ENCODE results near the gene PODXL.
"Not testable (repeated sequence)": the region's sequence is repeated elsewhere in the genome, so short reads cannot be mapped to it uniquely, and the experiment has no call there.

PODXL gene

DNA sequence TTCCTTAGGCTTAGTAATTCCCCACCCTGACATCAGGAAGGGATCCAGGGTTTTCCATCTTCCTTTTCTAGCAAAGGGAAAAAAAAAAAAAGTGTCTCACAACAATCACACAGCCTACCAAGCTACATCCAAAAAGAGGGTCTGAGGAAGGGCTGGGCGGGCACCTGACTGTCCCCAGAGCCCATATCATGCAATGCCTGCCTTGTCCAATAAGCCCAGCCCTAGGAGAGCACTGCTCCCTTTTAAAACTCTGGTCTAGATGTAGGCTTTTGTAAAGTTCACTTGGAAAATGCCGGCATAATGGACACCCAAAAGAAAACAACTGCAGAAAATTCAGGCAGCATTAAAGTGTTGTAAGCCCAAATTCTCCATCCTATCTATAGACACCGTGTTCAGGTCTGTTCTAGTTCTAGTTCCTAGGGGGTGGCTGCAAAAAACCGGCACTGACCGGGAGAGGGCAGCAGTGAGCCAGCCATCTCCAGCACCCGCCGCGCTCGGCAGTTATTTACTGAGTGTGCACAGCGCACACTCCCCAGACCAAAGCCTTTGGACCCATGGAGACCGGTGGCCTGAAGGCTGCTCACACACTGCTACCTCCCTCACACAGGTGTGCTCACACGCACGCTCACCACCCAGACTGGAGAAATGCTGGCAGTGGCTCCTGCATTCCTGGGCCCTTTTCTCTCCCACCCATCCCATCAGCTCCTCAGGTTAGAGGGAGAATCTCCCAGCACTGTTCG lies 48.7 kb downstream of the PODXL start:
- Histone ChIP-seq H3K36me3 (peaks cover 0 to 10% (median 0%) of the 10 kb centered on the region in 3 donors), H3K4me1 (peaks cover 0 to 26% (median 11%) of the 10 kb centered on the region in 4 donors), H3K4me3 (no peak overlapping the region), H3K27me3 (peaks cover 0 to 17% of the 10 kb centered on the region in 2 donors), H3K9me3 (no peaks in the 10 kb centered on the region), H3K27ac (no peak overlapping the region)
- TF ChIP-seq, protein P1, sequence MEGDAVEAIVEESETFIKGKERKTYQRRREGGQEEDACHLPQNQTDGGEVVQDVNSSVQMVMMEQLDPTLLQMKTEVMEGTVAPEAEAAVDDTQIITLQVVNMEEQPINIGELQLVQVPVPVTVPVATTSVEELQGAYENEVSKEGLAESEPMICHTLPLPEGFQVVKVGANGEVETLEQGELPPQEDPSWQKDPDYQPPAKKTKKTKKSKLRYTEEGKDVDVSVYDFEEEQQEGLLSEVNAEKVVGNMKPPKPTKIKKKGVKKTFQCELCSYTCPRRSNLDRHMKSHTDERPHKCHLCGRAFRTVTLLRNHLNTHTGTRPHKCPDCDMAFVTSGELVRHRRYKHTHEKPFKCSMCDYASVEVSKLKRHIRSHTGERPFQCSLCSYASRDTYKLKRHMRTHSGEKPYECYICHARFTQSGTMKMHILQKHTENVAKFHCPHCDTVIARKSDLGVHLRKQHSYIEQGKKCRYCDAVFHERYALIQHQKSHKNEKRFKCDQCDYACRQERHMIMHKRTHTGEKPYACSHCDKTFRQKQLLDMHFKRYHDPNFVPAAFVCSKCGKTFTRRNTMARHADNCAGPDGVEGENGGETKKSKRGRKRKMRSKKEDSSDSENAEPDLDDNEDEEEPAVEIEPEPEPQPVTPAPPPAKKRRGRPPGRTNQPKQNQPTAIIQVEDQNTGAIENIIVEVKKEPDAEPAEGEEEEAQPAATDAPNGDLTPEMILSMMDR (IDR thresholded peaks at IDR 0.05) = peak; percentile 83 to 96
- peak; percentile 89 to 91 for DNase-seq
- intact Hi-C loops (cut with DNase I; ENCODE audit: low total_unique reads) = loop anchor here (1.0 kb wide), 1 partner anchor 147 kb away; no protein-coding TSS in a partner anchor

GRCh38 chr7:131506597-131506996 lies 49.8 kb downstream of the PODXL start:
- TF ChIP-seq, protein P1 (IDR thresholded peaks at IDR 0.05) = no peak
- no peaks in the 10 kb centered on the region for H3K9me3 ChIP-seq
- H3K4me3 ChIP-seq = no peak overlapping the region
- peaks cover 0 to 17% of the 10 kb centered on the region in 2 donors for H3K27me3 ChIP-seq
- no peak for DNase-seq
- intact Hi-C loops (cut with DNase I; ENCODE audit: low total_unique reads) = no loop called here
- peaks cover 0 to 29% (median 9%) of the 10 kb centered on the region in 4 donors for H3K4me1 ChIP-seq
- no peak overlapping the region for H3K27ac ChIP-seq
- peaks cover 0 to 10% (median 0%) of the 10 kb centered on the region in 3 donors for H3K36me3 ChIP-seq

- H3K4me1 ChIP-seq = peaks cover 0 to 28% (median 9%) of the 10 kb centered on the region in 4 donors
- H3K27me3 ChIP-seq = peaks cover 0 to 17% of the 10 kb centered on the region in 2 donors
- H3K27ac ChIP-seq = no peak overlapping the region
- TF ChIP-seq, protein P1 (IDR thresholded peaks at IDR 0.05) = no peak
- H3K36me3 ChIP-seq = peaks cover 0 to 10% (median 0%) of the 10 kb centered on the region in 3 donors
- no peaks in the 10 kb centered on the region for H3K9me3 ChIP-seq
- H3K4me3 ChIP-seq = no peak overlapping the region
- intact Hi-C loops (cut with DNase I; ENCODE audit: low total_unique reads) = no loop called here
- no peak for DNase-seq
Observed at GRCh38 chr7:131505636-131506557, 50.5 kb downstream of the PODXL start.

DNA sequence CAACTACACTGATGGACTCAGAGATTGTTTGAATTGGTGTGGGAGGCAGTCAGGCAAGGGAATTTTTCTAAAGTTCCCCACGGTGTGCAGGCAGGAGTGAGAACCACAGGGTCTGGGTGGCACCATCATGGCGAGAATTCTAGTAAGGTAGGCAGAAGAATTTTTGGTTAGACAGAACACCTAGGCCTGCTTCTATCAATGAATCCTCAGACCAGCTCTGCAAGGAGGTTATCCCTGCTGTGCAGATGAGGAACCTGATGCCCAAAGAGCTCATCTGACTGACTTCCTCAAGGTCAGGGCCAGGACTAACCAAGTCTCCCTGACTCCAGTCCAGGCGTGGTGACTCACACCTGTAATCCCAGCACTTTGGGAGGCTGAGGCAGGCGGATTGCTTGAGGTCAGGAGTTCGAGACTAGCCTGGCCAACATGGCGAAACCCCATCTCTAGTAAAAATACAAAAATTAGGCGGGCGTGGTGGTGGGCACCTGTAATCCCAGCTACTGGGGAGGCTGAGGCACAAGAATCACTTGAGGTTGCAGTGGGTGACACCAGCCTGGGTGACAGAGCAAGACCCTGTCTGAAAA lies 51.3 kb downstream of the PODXL start:
- H3K27ac ChIP-seq; H3K4me3 ChIP-seq; intact Hi-C loops (cut with DNase I; ENCODE audit: low total_unique reads); DNase-seq; H3K9me3 ChIP-seq; H3K36me3 ChIP-seq: not testable (repeated sequence)
- peaks cover 0 to 17% of the 10 kb centered on the region in 2 donors for H3K27me3 ChIP-seq
- H3K4me1 ChIP-seq = peaks cover 0 to 28% (median 9%) of the 10 kb centered on the region in 4 donors

DNA sequence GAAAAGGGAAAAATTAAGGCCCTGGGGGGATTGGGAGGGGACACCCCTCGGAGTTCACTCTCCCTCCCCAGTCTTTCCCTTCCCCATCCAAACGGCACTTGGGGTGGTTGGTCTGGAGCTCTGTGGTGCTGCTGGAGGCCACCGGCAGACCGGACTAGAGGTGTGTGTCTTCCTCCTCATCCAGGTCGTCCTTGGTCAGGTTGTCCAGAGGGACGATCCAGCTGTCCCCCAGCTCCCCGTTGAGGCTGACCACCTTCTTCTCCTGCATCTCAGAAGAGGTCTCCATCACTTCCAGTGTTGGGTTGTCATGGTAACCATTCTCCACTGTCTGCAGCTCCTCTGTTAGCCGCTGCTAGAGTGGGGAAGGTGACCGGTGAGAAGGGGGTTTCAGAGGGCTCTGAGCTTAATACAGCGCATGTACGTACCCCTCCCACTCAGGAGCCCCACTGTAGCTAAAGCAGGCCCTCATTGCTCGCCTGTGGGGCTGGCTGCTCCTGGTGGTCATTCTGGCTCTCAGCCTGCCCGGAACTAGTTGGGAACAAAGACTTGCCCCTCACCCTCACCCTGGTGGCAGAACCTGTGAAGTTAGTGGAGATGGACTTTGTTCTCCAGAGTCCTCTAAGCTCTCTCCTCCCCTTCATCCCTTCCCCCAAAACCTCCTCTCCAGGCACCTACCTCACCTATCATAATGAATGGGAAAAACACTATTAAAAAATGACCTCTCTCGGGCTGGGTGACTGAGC lies 52.1 kb downstream of the PODXL start:
- Histone ChIP-seq H3K27ac (no peak overlapping the region), H3K27me3 (peaks cover 0 to 17% of the 10 kb centered on the region in 2 donors), H3K36me3 (peaks cover 0 to 12% (median 0%) of the 10 kb centered on the region in 3 donors), H3K4me3 (no peak overlapping the region), H3K4me1 (peaks cover 0 to 28% (median 9%) of the 10 kb centered on the region in 4 donors), H3K9me3 (no peaks in the 10 kb centered on the region)
- TF ChIP-seq, protein P1 (IDR thresholded peaks at IDR 0.05) = no peak
- DNase-seq = no peak
- intact Hi-C loops (cut with DNase I; ENCODE audit: low total_unique reads) = no loop called here

Measured in tibial artery (tissue), 4 donors.